PFSK-1 (cell line): ENCODE measurements around the gene FAM53A.

Experiments
- FOXP2 ChIP-seq: optimal IDR thresholded peaks from 2 replicates; pipeline ENCODE3; 2011; ENCODE audit warnings: borderline replicate concordance, control low read depth, inconsistent platforms; ENCODE audit not compliant: insufficient read depth; ENCODE audit errors: extremely low read length, extremely low read depth
- POLR2AphosphoS5 ChIP-seq: IDR thresholded peaks from 2 replicates; pipeline ENCODE4 v1.6.1; 2012; ENCODE audit warnings: low read depth, mild to moderate bottlenecking, control low read depth, low read length, moderate library complexity
- SIN3A ChIP-seq: IDR thresholded peaks from 2 replicates; pipeline ENCODE4 v1.6.1; 2012; ENCODE audit warnings: mild to moderate bottlenecking, low read length, moderate library complexity, borderline replicate concordance; ENCODE audit not compliant: insufficient read depth
- TAF1 ChIP-seq: IDR thresholded peaks from 2 replicates; pipeline ENCODE4 v1.6.1; 2012; ENCODE audit warnings: low read length, control low read depth, borderline replicate concordance; ENCODE audit not compliant: insufficient read depth
- TF ChIP-seq, protein P1 (sequence below), 2 experiments: IDR thresholded peaks; 2 replicates each; pipeline versions ENCODE4 v1.6.1 to v1.8.0; 2011 to 2012; ENCODE audit warnings: low read depth in 2 of 2, low read length in 2 of 2, control low read depth in 1 of 2, inconsistent platforms in 1 of 2, mild to moderate bottlenecking in 1 of 2, moderate library complexity in 1 of 2; ENCODE audit not compliant: insufficient read depth in 1 of 2

Gene FAM53A

DNA sequence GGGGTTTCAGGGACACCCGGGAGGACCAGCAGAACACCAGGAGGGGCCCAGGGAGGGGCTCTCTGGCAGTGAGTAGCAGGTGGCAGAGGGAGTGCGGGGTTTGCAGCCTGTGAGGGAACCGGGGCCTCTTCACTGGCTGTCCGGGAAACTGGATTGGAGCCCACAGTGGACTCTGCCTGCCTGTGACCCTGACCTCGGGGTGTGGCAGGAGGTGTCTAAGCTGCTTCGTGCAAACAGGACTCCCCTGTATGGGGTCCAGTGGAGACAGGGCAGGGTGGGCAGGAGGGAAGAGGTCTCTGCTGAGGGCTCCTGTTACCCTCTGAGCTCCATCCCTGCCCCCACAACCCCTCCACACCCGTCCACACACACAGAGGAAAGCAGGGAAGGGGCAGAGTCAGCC, 50.1 kb downstream of the FAM53A start:
- TF ChIP-seq TAF1 (no peak), FOXP2 (no peak), POLR2AphosphoS5 (no peak), SIN3A (no peak)
- TF ChIP-seq, protein P1, sequence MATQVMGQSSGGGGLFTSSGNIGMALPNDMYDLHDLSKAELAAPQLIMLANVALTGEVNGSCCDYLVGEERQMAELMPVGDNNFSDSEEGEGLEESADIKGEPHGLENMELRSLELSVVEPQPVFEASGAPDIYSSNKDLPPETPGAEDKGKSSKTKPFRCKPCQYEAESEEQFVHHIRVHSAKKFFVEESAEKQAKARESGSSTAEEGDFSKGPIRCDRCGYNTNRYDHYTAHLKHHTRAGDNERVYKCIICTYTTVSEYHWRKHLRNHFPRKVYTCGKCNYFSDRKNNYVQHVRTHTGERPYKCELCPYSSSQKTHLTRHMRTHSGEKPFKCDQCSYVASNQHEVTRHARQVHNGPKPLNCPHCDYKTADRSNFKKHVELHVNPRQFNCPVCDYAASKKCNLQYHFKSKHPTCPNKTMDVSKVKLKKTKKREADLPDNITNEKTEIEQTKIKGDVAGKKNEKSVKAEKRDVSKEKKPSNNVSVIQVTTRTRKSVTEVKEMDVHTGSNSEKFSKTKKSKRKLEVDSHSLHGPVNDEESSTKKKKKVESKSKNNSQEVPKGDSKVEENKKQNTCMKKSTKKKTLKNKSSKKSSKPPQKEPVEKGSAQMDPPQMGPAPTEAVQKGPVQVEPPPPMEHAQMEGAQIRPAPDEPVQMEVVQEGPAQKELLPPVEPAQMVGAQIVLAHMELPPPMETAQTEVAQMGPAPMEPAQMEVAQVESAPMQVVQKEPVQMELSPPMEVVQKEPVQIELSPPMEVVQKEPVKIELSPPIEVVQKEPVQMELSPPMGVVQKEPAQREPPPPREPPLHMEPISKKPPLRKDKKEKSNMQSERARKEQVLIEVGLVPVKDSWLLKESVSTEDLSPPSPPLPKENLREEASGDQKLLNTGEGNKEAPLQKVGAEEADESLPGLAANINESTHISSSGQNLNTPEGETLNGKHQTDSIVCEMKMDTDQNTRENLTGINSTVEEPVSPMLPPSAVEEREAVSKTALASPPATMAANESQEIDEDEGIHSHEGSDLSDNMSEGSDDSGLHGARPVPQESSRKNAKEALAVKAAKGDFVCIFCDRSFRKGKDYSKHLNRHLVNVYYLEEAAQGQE (IDR thresholded peaks at IDR 0.05; ENCODE audit: insufficient read depth in 1 of 2, low read depth in 2 of 2, low read length in 2 of 2) = no peak

DNA sequence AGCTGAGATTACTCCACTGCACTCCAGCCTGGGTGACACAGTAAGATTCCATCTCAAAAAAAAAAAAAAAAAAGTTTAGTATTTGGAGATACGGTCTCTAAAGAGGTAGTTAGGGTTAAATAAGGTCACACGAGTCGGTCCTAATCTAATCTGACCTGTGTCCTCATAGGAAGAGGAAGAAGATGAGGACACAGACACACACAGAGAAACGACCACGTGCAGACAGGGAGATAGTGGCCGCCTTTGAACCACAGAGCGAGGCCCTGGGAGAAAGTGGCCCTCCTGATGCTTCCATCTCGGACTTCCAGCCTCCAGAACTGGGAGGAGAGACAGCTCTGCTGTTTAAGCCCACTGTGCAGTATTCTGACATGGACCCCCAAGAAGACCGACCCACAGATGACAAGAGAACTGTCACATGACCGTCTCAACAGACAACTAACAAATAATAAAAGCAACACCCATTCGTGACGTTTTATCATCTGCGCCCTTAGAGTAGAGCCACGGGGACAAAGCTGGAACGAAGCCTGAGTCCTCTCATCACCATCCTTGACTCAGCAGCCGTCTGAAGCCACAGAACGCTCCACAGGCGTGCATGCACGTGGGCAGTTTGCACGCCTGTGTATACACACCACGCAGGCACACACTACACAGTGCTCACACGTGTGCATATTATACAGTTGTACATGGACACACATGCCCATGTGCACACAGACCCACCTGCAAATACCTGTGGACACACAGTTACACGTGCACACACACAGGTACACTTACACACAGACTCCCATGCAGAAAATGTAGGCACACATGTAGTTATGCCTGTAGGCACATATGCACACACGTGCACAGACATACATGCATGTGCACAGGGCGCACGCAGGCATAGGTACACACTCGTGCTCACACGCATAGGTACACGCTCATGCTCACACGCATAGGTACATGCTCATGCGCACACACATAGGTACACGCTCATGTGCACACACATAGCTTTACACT, 51.7 kb downstream of the FAM53A start:
- TF ChIP-seq FOXP2 = no peak
- TF ChIP-seq, protein P1 (IDR thresholded peaks at IDR 0.05; ENCODE audit: insufficient read depth in 1 of 2, low read depth in 2 of 2, low read length in 2 of 2) = no peak

DNA sequence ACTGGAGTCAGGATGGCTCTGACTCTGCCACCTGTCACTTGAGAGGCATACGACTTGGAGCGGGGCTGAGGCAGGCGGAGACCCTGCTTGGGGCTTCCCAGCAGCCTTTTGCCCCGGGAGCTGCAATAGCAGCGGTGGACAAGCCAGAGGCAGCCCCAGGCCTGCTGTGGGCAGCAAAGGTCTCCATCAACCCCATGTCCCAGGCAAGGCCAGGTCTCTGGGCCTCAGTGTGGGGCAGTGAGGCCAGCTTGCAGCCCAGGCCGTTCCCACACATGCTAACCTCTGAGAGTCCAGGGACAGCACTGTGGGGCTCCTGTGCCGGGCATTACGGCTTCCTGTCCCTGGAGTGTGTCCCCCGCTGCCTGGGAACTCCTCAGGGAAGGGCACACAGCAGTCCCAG, 53.0 kb downstream of the FAM53A start:
- TF ChIP-seq FOXP2 (no peak), TAF1 (no peak), POLR2AphosphoS5 (no peak), SIN3A (no peak)
- TF ChIP-seq, protein P1 (IDR thresholded peaks at IDR 0.05; ENCODE audit: insufficient read depth in 1 of 2, low read depth in 2 of 2, low read length in 2 of 2) = no peak

DNA sequence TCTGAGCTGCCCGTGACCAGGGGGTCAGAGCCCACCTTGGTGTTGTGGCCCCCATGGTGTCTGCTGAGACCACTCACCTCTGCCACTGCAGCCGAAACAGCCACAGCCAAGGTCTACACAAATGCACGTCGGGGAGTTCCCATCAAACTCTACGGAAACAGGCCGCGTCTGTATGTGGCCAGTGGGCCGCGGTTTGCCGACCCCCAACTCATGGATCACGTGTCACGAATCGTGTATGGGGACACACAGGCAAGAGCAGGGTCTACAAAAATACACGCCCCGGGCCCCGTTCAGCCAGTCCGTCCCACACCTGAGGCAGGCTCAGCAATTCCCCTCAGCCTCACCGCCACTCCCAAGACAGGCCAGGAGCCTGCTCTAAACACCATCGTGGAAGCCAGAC, 53.8 kb downstream of the FAM53A start:
- TF ChIP-seq SIN3A (no peak), POLR2AphosphoS5 (no peak), TAF1 (no peak), FOXP2 (no peak)
- TF ChIP-seq, protein P1 (IDR thresholded peaks at IDR 0.05; ENCODE audit: insufficient read depth in 1 of 2, low read depth in 2 of 2, low read length in 2 of 2) = no peak
